SU-DHL-6 (cell line): ENCODE measurements around the gene AIP.
"Not testable (repeated sequence)": the region's sequence is repeated elsewhere in the genome, so short reads cannot be mapped to it uniquely, and the experiment has no call there.

Experiments
- CTCF ChIP-seq: fragments of 200-600 bp; sonication (generic); IDR thresholded peaks from one replicate; pipeline ENCODE4 v1.5.1; 2017; ENCODE audit warnings: antibody characterized with exemption, mild to moderate bottlenecking, low read length, moderate library complexity; ENCODE audit not compliant: insufficient read depth, poor library complexity, severe bottlenecking
- EZH2phosphoT487 ChIP-seq: fragments of 200-600 bp; sonication (generic), shearing (Covaris generic); conservative IDR thresholded peaks from 2 replicates; pipeline ENCODE4 v1.6.1; 2018; ENCODE audit warnings: mild to moderate bottlenecking, antibody characterized with exemption, low read length, moderate library complexity, mixed read lengths

- not testable (repeated sequence) for TF ChIP-seq CTCF, EZH2phosphoT487
Observed at GRCh38 chr11:67511558-67511957, 28.7 kb downstream of the AIP start.
